Natural killer cell (primary cell): ENCODE results near the gene ARHGAP6. TPM values are rescaled to one million over a fixed set of nuclear protein-coding genes. Genes with fewer than 3 reads are reported as not detected.

Source experiments
- ATAC-seq, 3 donors: fragments of 150-1000 bp in 2 of 3; fragments of 200-7000 bp in 1 of 3; cut with Tn5 transposase; 1 replicate in 1 of 3; 2 replicates in 2 of 3; pipeline ENCODE4 v1.10.0; 2021; ENCODE audit warnings: mild to moderate bottlenecking in 2 of 3, moderate library complexity in 2 of 3
- DNase-seq, 2 donors: peaks; one replicate each; pipeline versions ENCODE4 v3.0.0 to v3.0.0-alpha.2; 2013 to 2021; ENCODE audit warnings: mixed read lengths in 1 of 2
- H3K27ac ChIP-seq: one replicate; pipeline ENCODE4 v1.5.1; 2013; ENCODE audit warnings: mild to moderate bottlenecking, low read length
- H3K27me3 ChIP-seq: one replicate; pipeline ENCODE4 v1.6.1; 2013; ENCODE audit warnings: low read length; ENCODE audit not compliant: control insufficient read depth, insufficient read depth
- H3K36me3 ChIP-seq: one replicate; pipeline ENCODE4 v1.6.1; 2013; ENCODE audit warnings: low read length; ENCODE audit not compliant: control insufficient read depth, insufficient read depth
- H3K4me1 ChIP-seq: one replicate; pipeline ENCODE4 v1.6.1; 2013; ENCODE audit warnings: low read length; ENCODE audit not compliant: control insufficient read depth, insufficient read depth
- H3K4me3 ChIP-seq: one replicate; pipeline ENCODE4 v1.5.1; 2013; ENCODE audit warnings: low read length
- H3K9me3 ChIP-seq: one replicate; pipeline ENCODE4 v1.6.1; 2013; ENCODE audit warnings: low read length; ENCODE audit not compliant: control insufficient read depth, insufficient read depth
- H3K27ac Mint-ChIP-seq, 2 donors: one replicate each; pipeline ENCODE4 v1.8.0; 2022; ENCODE audit warnings: mild to moderate bottlenecking in 2 of 2, mixed read lengths in 2 of 2, moderate library complexity in 1 of 2
- H3K27me3 Mint-ChIP-seq, 2 donors: one replicate each; pipeline ENCODE4 v1.8.0; 2022; ENCODE audit warnings: low read depth in 2 of 2, mixed read lengths in 2 of 2
- H3K36me3 Mint-ChIP-seq: one replicate; pipeline ENCODE4 v1.8.0; 2022; ENCODE audit warnings: mixed read lengths
- H3K4me1 Mint-ChIP-seq, 2 donors: one replicate each; pipeline ENCODE4 v1.8.0; 2022; ENCODE audit warnings: mixed read lengths in 2 of 2
- H3K4me3 Mint-ChIP-seq: one replicate; pipeline ENCODE4 v1.8.0; 2022; ENCODE audit warnings: mild to moderate bottlenecking, moderate library complexity, mixed read lengths
- H3K9me3 Mint-ChIP-seq, 2 donors: one replicate each; pipeline ENCODE4 v1.8.0; 2022; ENCODE audit warnings: mixed read lengths in 2 of 2
- WGBS: methylation state at CpG from one replicate; pipeline ENCODE4 v1.1.7; 2013; ENCODE audit warnings: missing lambda C conversion rate; ENCODE audit not compliant: insufficient coverage; 5-methylcytosine and 5-hydroxymethylcytosine counted together
- intact Hi-C: fragments of 100-400 bp; cut with micrococcal nuclease; formaldehyde crosslinking; loops from one replicate; pipeline ENCODE4 v1.14.2; 2022
- total RNA-seq, 4 donors: library from RNA; stranded (reverse); fragments of 120-200 nt in 1 of 4; gene quantifications; one replicate each; pipeline versions ENCODE4 v1.2.3 to v1.2.4, GENCODE V29; 2013 to 2022
- TF ChIP-seq, protein P1 (sequence below): fragments of 200-600 bp; IDR thresholded peaks from one replicate; pipeline ENCODE4 v1.8.0; 2022; ENCODE audit warnings: antibody characterized with exemption

The ARHGAP6 gene
- total RNA-seq, 3 donors from 2014 or later (not counting 1 experiment from before 2014, with no cell fraction given), result 0.32 to 1.9 (median 1.8) TPM

DNA sequence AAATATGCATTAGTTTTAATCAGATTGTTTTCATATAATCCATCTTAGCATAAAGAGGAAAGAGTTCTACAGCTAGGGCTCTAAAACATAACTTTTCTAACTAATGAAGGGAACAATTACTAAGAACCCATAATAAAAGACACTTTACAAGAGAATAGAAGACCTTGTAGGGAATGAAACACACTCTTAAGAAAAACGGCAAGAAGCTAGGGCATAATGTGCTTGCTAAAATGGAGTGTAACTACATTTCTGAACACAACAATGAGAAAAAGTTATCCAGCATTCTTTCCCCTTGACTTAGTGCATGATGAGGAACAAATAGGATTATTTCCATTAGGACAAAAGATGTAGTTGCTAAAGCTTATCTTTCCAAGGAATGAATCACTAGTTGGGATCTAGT is 54.6 kb downstream of the ARHGAP6 start:
- no peak overlapping the region for H3K4me3 Mint-ChIP-seq
- no peak overlapping the region for H3K27ac ChIP-seq
- intact Hi-C loops, result no loop called here
- ATAC-seq, result no peak
- H3K4me1 ChIP-seq, result no peaks in the 10 kb centered on the region
- peaks cover 0 to 8% of the 10 kb centered on the region in 2 donors for H3K27me3 Mint-ChIP-seq
- no peaks in the 10 kb centered on the region for H3K36me3 Mint-ChIP-seq
- H3K27me3 ChIP-seq, result no peaks in the 10 kb centered on the region
- H3K9me3 Mint-ChIP-seq, result no peaks in the 10 kb centered on the region
- no CpG with 5 or more reads among the region's 1 CpG for WGBS
- no peak overlapping the region for H3K27ac Mint-ChIP-seq
- no peak overlapping the region for H3K4me3 ChIP-seq
- TF ChIP-seq, protein P1, sequence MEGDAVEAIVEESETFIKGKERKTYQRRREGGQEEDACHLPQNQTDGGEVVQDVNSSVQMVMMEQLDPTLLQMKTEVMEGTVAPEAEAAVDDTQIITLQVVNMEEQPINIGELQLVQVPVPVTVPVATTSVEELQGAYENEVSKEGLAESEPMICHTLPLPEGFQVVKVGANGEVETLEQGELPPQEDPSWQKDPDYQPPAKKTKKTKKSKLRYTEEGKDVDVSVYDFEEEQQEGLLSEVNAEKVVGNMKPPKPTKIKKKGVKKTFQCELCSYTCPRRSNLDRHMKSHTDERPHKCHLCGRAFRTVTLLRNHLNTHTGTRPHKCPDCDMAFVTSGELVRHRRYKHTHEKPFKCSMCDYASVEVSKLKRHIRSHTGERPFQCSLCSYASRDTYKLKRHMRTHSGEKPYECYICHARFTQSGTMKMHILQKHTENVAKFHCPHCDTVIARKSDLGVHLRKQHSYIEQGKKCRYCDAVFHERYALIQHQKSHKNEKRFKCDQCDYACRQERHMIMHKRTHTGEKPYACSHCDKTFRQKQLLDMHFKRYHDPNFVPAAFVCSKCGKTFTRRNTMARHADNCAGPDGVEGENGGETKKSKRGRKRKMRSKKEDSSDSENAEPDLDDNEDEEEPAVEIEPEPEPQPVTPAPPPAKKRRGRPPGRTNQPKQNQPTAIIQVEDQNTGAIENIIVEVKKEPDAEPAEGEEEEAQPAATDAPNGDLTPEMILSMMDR, result no peak
- H3K36me3 ChIP-seq, result no peaks in the 10 kb centered on the region
- no peak for DNase-seq
- H3K4me1 Mint-ChIP-seq, result no peaks in the 10 kb centered on the region
- no peaks in the 10 kb centered on the region for H3K9me3 ChIP-seq

DNA sequence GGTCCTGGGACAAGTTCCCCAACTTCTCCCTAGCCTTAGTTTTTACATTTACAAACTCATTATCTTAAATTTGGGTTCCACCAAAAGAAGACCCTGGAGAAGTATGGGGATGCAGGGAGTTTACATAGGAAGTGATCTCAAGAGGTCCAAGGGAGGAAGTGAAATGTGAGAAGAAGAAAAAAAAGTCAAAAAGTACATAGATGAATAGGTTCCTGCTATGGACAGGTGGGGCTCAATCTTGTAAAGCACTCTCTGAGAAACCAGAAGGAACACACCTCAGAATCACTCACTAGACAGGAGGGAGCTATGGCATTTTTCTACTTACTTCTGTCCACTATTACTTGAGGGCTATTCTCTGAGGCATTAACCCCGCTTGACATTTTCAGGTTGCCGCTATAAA is 56.6 kb downstream of the ARHGAP6 start:
- 80% methylated on average over 1 of the region's 2 CpGs for WGBS

DNA sequence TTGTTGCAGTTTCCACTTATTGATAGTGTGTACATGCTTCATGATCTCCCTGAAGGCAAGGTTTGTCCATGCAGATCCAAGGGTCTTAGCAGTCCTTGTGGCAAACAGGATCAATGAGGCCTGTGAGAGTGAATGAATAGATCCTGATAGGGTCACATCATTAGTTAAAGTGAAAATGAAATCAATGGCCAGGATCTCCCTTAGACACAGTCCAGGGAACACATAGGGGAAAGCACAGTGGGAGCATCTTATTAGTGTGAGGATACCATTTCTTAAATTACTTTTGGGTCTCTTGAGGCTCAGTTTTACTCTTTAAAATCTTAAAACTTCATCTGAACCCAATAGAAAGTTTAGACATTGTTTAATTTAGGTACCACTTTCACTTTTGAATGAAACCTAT is 59.3 kb downstream of the ARHGAP6 start:
- H3K27ac ChIP-seq, result no peak overlapping the region
- peaks cover 0 to 8% of the 10 kb centered on the region in 2 donors for H3K27me3 Mint-ChIP-seq
- no peaks in the 10 kb centered on the region for H3K4me1 Mint-ChIP-seq
- H3K4me3 Mint-ChIP-seq, result no peak overlapping the region
- H3K27ac Mint-ChIP-seq, result no peak overlapping the region
- DNase-seq, result no peak
- no peak overlapping the region for H3K4me3 ChIP-seq
- H3K9me3 Mint-ChIP-seq, result no peaks in the 10 kb centered on the region
- intact Hi-C loops, result no loop called here
- H3K36me3 Mint-ChIP-seq, result no peaks in the 10 kb centered on the region
- ATAC-seq, result no peak
- no peaks in the 10 kb centered on the region for H3K27me3 ChIP-seq
- TF ChIP-seq, protein P1, result no peak
- H3K4me1 ChIP-seq, result no peaks in the 10 kb centered on the region
- H3K9me3 ChIP-seq, result no peaks in the 10 kb centered on the region
- no peaks in the 10 kb centered on the region for H3K36me3 ChIP-seq

More for the DNA sequence above, 56.6 kb downstream of the ARHGAP6 start:
- H3K27me3 Mint-ChIP-seq, result peaks cover 0 to 8% of the 10 kb centered on the region in 2 donors
- no peaks in the 10 kb centered on the region for H3K36me3 Mint-ChIP-seq
- H3K4me3 Mint-ChIP-seq, result no peak overlapping the region
- intact Hi-C loops, result no loop called here
- H3K36me3 ChIP-seq, result no peaks in the 10 kb centered on the region
- no peak overlapping the region for H3K4me3 ChIP-seq
- TF ChIP-seq, protein P1, result no peak
- no peaks in the 10 kb centered on the region for H3K4me1 Mint-ChIP-seq
- DNase-seq, result no peak
- no peaks in the 10 kb centered on the region for H3K27me3 ChIP-seq
- H3K27ac ChIP-seq, result no peak overlapping the region
- no peaks in the 10 kb centered on the region for H3K9me3 Mint-ChIP-seq
- no peaks in the 10 kb centered on the region for H3K9me3 ChIP-seq
- H3K4me1 ChIP-seq, result no peaks in the 10 kb centered on the region
- no peak overlapping the region for H3K27ac Mint-ChIP-seq
- no peak for ATAC-seq

DNA sequence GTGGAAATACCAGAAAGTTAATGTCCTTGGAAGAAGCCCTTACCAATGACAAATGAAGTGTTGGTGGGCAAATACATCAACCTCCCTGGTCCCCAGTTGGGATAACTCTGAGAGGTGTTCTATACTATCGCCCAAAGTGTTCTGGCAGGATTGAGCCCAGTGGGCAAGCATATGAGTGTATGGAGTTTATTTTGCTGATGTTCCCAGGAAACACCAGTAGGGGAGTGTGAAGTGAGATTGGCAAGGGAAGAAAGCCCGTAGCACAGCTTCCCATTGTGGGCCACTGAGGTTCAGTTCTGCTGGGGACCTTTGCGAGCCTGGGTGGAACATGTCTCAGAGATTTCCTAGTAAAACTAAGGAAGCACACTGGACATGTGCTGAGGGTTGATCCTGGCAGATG is 65.1 kb downstream of the ARHGAP6 start:
- 74% methylated on average over 3 of the region's 3 CpGs for WGBS
- TF ChIP-seq, protein P1, result no peak
- Histone ChIP-seq H3K36me3 (no peaks in the 10 kb centered on the region), H3K9me3 (no peaks in the 10 kb centered on the region), H3K27ac (no peak overlapping the region), H3K4me3 (no peak overlapping the region), H3K27me3 (no peaks in the 10 kb centered on the region), H3K4me1 (no peaks in the 10 kb centered on the region)
- Mint-ChIP-seq H3K27ac (no peak overlapping the region), H3K27me3 (no peaks in the 10 kb centered on the region), H3K4me3 (no peak overlapping the region), H3K36me3 (no peaks in the 10 kb centered on the region), H3K9me3 (peaks cover 0 to 3% of the 10 kb centered on the region in 2 donors), H3K4me1 (no peaks in the 10 kb centered on the region)
- intact Hi-C loops, result no loop called here
- no peak for ATAC-seq
- DNase-seq, result no peak
